Measurements from ENCODE around the gene LUZP1. TPM values are rescaled to one million over a fixed set of nuclear protein-coding genes. Genes with fewer than 3 reads are reported as not detected.

Gene LUZP1
- total and polyA plus RNA-seq, 8 donors, result 1.7 to 15.2 (median 6.1) TPM

GRCh38 chr1:23177438-23178380, 9.1 kb upstream of the LUZP1 start:
- WGBS, 2 donors, result 1 to 2% methylated on average over 57 to 62 of the region's 62 CpGs
- ATAC-seq (peak; percentile 82 to 93 (median 92)), FAIRE-seq (no peak)

GRCh38 chr1:23177031-23177430, 8.4 kb upstream of the LUZP1 start:
- ATAC-seq (no peak), DNase-seq (no peak), FAIRE-seq (no peak)
- Histone ChIP-seq H3K4me3 (peak overlapping the region in 3 of 4 donors; percentile 36 to 56 (median 45)), H3K27me3 (peaks cover 0 to 7% (median 0%) of the 10 kb centered on the region in 4 donors), H3K27ac (peak overlapping the region in 3 of 4 donors; percentile 42 to 48 (median 43)), H3K4me1 (no peaks in the 10 kb centered on the region), H3K36me3 (no peaks in the 10 kb centered on the region), H3K9me3 (no peaks in the 10 kb centered on the region)
- intact Hi-C loops (cut with DNase I), result no loop called here
- 61 to 63% methylated on average over 10 of the region's 10 CpGs for WGBS, 2 donors
- no peak for TF ChIP-seq CTCF (IDR thresholded peaks at IDR 0.05)

More at GRCh38 chr1:23177438-23178380, 9.1 kb upstream of the LUZP1 start:
- intact Hi-C loops (cut with DNase I), result no loop called here
- Histone ChIP-seq H3K27me3 (peaks cover 0 to 7% (median 0%) of the 10 kb centered on the region in 4 donors), H3K27ac (peak overlapping the region; percentile 17 to 48 (median 42)), H3K4me1 (no peaks in the 10 kb centered on the region), H3K9me3 (no peaks in the 10 kb centered on the region), H3K36me3 (no peaks in the 10 kb centered on the region), H3K4me3 (peak overlapping the region; percentile 27 to 56 (median 40))
- peak; percentile 52 to 85 (median 64) for DNase-seq
- no peak for TF ChIP-seq CTCF (IDR thresholded peaks at IDR 0.05)

DNA sequence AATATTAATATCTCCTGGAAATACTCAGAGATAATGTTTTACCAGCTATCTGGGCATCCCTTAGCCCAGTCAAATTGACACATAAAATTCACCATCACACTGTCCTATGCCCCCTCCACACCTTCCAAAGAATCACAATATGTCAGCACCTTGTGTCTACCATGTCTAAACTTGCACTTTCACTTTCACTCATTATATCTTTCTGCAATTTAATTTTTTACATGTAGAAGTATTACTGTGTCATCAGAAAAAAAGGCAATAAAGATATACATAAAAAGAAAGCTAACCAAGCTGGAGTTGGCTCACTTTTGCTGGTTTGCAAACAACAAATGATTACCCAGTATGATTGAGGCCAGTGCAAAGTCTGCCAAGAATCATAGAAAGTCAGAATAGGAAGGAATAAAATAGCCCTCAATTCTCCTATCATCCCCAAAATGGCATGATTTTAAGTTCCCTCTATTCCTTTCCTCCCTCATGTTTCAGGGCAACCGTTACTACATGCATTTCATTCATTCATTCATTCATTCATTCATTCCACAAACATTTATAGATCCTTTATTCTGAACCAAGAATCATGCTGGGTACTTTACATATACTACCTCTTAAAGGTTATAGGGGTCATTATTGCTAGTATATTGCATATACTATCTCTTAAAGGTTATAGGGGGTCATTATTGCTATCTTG, 5.9 kb upstream of the LUZP1 start:
- H3K4me1 ChIP-seq, result no peaks in the 10 kb centered on the region
- no peak for DNase-seq
- H3K4me3 ChIP-seq, result no peak overlapping the region
- ATAC-seq, result no peak
- intact Hi-C loops (cut with DNase I), result no loop called here
- no peak overlapping the region for H3K27ac ChIP-seq
- WGBS, 2 donors, result 21 to 27% methylated on average over 1 of the region's 1 CpG
- TF ChIP-seq CTCF (IDR thresholded peaks at IDR 0.05), result no peak
- H3K36me3 ChIP-seq, result no peaks in the 10 kb centered on the region
- no peaks in the 10 kb centered on the region for H3K9me3 ChIP-seq
- FAIRE-seq, result no peak
- no peaks in the 10 kb centered on the region for H3K27me3 ChIP-seq

DNA sequence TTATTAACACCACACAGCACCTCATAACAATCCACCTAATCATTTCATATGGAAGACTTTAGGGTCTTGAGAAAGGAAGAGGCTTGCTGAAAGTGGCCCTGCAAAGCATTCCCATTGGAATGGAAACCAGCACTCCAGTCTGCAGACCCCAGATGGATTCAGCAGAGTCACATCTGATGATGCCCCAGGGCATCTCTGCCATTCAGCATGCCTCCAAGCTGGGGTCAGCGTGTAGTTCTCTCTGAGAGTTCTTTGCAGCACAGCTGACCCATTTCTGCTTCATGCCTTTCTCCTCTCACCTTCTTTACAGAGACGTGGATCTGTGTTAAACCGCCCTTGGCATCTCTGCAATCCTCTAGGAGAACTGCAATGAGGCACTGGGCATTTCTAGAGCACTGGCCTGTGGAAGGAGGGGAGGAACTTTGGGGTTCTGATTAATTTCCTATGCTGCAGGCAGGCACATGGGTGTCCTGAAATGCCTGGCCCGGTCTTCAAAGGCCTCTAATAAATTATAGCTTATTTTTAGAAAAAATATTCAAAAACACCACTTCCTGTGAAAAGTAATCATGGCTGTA, 2.6 kb upstream of the LUZP1 start:
- H3K4me1 ChIP-seq, result peaks cover 0 to 8% (median 0%) of the 10 kb centered on the region in 3 donors
- no peaks in the 10 kb centered on the region for H3K27me3 ChIP-seq
- no peak for TF ChIP-seq CTCF (IDR thresholded peaks at IDR 0.05)
- no peaks in the 10 kb centered on the region for H3K36me3 ChIP-seq
- no peak overlapping the region for H3K27ac ChIP-seq
- FAIRE-seq (no peak), ATAC-seq (no peak), DNase-seq (no peak)
- H3K4me3 ChIP-seq, result no peak overlapping the region
- 66 to 70% methylated on average over 4 of the region's 4 CpGs for WGBS, 2 donors
- H3K9me3 ChIP-seq, result no peaks in the 10 kb centered on the region
- intact Hi-C loops (cut with DNase I), result no loop called here
